ENCODE measurements around the gene GALM. TPM values are rescaled to one million over a fixed set of nuclear protein-coding genes. Genes with fewer than 3 reads are reported as not detected.

Gene GALM
- polyA plus RNA-seq, 1 experiment: 10.1 TPM

GRCh38 chr2:38621018-38621417 lies 44.9 kb upstream of the GALM start:
- H3K36me3 ChIP-seq (ENCODE audit: control insufficient read depth, insufficient read depth, low read length): no peaks in the 10 kb centered on the region
- ChIA-PET POLR2A (no interaction called here), CTCF (no interaction called here)
- H3K27me3 ChIP-seq (ENCODE audit: control insufficient read depth, insufficient read depth, low read length): no peaks in the 10 kb centered on the region
- H3K4me3 ChIP-seq (ENCODE audit: low read depth, low read length): no peak overlapping the region
- DNase-seq (ENCODE audit: low read depth): no peak
- TF ChIP-seq CTCF (IDR thresholded peaks at IDR 0.05; ENCODE audit: insufficient read depth, low read depth, low read length): no peak

- no peak for DNase-seq (ENCODE audit: low read depth)
- ChIA-PET POLR2A (no interaction called here), CTCF (no interaction called here)
- TF ChIP-seq CTCF (IDR thresholded peaks at IDR 0.05; ENCODE audit: insufficient read depth, low read depth, low read length): no peak
- no peaks in the 10 kb centered on the region for H3K36me3 ChIP-seq (ENCODE audit: control insufficient read depth, insufficient read depth, low read length)
- H3K4me3 ChIP-seq (ENCODE audit: low read depth, low read length): no peak overlapping the region
- 0 out of 2 replicates have a peak, but pooled peaks cover 1% of the 10 kb centered on the region for H3K27me3 ChIP-seq (ENCODE audit: control insufficient read depth, insufficient read depth, low read length)
Observed at GRCh38 chr2:38622210-38622609, 43.7 kb upstream of the GALM start.

- ChIA-PET POLR2A (no interaction called here), CTCF (interaction anchor here (0.7 to 1.5 kb wide), 4 partner anchors 13 to 250 kb away, joined by 3 to 4 read pairs (median 3); partner anchors contain the start of gene ATL2)
- no peak for DNase-seq (ENCODE audit: low read depth)
- no peak for TF ChIP-seq CTCF (IDR thresholded peaks at IDR 0.05; ENCODE audit: insufficient read depth, low read depth, low read length)
- Histone ChIP-seq H3K36me3 (ENCODE audit: control insufficient read depth, insufficient read depth, low read length) (no peaks in the 10 kb centered on the region), H3K4me3 (ENCODE audit: low read depth, low read length) (no peak overlapping the region), H3K27me3 (ENCODE audit: control insufficient read depth, insufficient read depth, low read length) (0 out of 2 replicates have a peak, but pooled peaks cover 1% of the 10 kb centered on the region)
Observed at GRCh38 chr2:38626326-38627035, 39.4 kb upstream of the GALM start.

- H3K36me3 ChIP-seq (ENCODE audit: control insufficient read depth, insufficient read depth, low read length): no peaks in the 10 kb centered on the region
- POLR2A ChIA-PET: no interaction called here
- CTCF ChIA-PET: interaction anchor here (1.0 to 1.5 kb wide), 3 partner anchors 14 to 251 kb away, joined by 3 to 4 read pairs (median 3); partner anchors contain the start of gene ATL2
- DNase-seq (ENCODE audit: low read depth): no peak
- H3K4me3 ChIP-seq (ENCODE audit: low read depth, low read length): no peak overlapping the region
- no peak for TF ChIP-seq CTCF (IDR thresholded peaks at IDR 0.05; ENCODE audit: insufficient read depth, low read depth, low read length)
- H3K27me3 ChIP-seq (ENCODE audit: control insufficient read depth, insufficient read depth, low read length): 0 out of 2 replicates have a peak, but pooled peaks cover 1% of the 10 kb centered on the region
Observed at GRCh38 chr2:38627391-38627790, 38.5 kb upstream of the GALM start.

GRCh38 chr2:38629684-38630083 lies 36.2 kb upstream of the GALM start:
- ChIA-PET POLR2A (no interaction called here), CTCF (no interaction called here)
- 0 out of 2 replicates have a peak, but pooled peaks cover 1% of the 10 kb centered on the region for H3K27me3 ChIP-seq (ENCODE audit: control insufficient read depth, insufficient read depth, low read length)
- TF ChIP-seq CTCF (IDR thresholded peaks at IDR 0.05; ENCODE audit: insufficient read depth, low read depth, low read length): no peak
- no peak overlapping the region for H3K4me3 ChIP-seq (ENCODE audit: low read depth, low read length)
- H3K36me3 ChIP-seq (ENCODE audit: control insufficient read depth, insufficient read depth, low read length): no peaks in the 10 kb centered on the region
- DNase-seq (ENCODE audit: low read depth): no peak

Measured in BJ (cell line).